Activated naive CD8-positive, alpha-beta T cell treated with anti-CD3 and anti-CD28 coated beads for 36 hours (primary cell): ENCODE results near the gene ERI3. TPM values are rescaled to one million over a fixed set of nuclear protein-coding genes. Genes with fewer than 3 reads are reported as not detected.
"Not testable (repeated sequence)": the region's sequence is repeated elsewhere in the genome, so short reads cannot be mapped to it uniquely, and the experiment has no call there.

Experiments
- DNase-seq: peaks from one replicate; pipeline ENCODE4 v3.0.0; 2021
- H3K27ac Mint-ChIP-seq: one replicate; pipeline ENCODE4 v1.8.0; 2022; ENCODE audit warnings: mild to moderate bottlenecking, moderate library complexity, mixed read lengths
- H3K27me3 Mint-ChIP-seq: one replicate; pipeline ENCODE4 v1.8.0; 2022; ENCODE audit warnings: mild to moderate bottlenecking, mixed read lengths
- H3K36me3 Mint-ChIP-seq: one replicate; pipeline ENCODE4 v1.8.0; 2021; ENCODE audit warnings: mild to moderate bottlenecking, mixed read lengths
- H3K4me1 Mint-ChIP-seq: one replicate; pipeline ENCODE4 v1.8.0; 2021; ENCODE audit warnings: mixed read lengths
- H3K4me3 Mint-ChIP-seq: one replicate; pipeline ENCODE4 v1.8.0; 2022; ENCODE audit warnings: mild to moderate bottlenecking, moderate library complexity, mixed read lengths
- H3K9me3 Mint-ChIP-seq: one replicate; pipeline ENCODE4 v1.8.0; 2022; ENCODE audit warnings: mixed read lengths
- total RNA-seq, 2 experiments: library from RNA; stranded (reverse); gene quantifications; one replicate each; pipeline ENCODE4 v1.2.3, GENCODE V29; 2021

ERI3 gene
- total RNA-seq, 2 experiments from 2014 or later = 47.3 to 48.2 TPM

GRCh38 chr1:44220001-44220751, 134.9 kb downstream of the ERI3 start:
- H3K9me3 Mint-ChIP-seq = no peaks in the 10 kb centered on the region
- H3K36me3 Mint-ChIP-seq = peaks cover 1% of the 10 kb centered on the region
- no peaks in the 10 kb centered on the region for H3K27me3 Mint-ChIP-seq
- no peak overlapping the region for H3K27ac Mint-ChIP-seq
- no peak for DNase-seq
- H3K4me1 Mint-ChIP-seq = peaks cover 14% of the 10 kb centered on the region
- no peak overlapping the region for H3K4me3 Mint-ChIP-seq

GRCh38 chr1:44219301-44219626, 135.8 kb downstream of the ERI3 start:
- Mint-ChIP-seq H3K36me3 (peaks cover 1% of the 10 kb centered on the region), H3K27ac (no peak overlapping the region), H3K27me3 (no peaks in the 10 kb centered on the region), H3K4me3 (no peak overlapping the region), H3K9me3 (no peaks in the 10 kb centered on the region), H3K4me1 (peaks cover 23% of the 10 kb centered on the region)
- DNase-seq = no peak

GRCh38 chr1:44218503-44219300, 136.4 kb downstream of the ERI3 start:
- no peak overlapping the region for H3K27ac Mint-ChIP-seq
- no peak overlapping the region for H3K4me3 Mint-ChIP-seq
- H3K9me3 Mint-ChIP-seq = no peaks in the 10 kb centered on the region

GRCh38 chr1:44217809-44218410, 137.1 kb downstream of the ERI3 start:
- Mint-ChIP-seq H3K4me3 (no peak overlapping the region), H3K4me1 (peaks cover 20% of the 10 kb centered on the region), H3K27ac (peak overlapping the region; percentile 11)

More at GRCh38 chr1:44218503-44219300, 136.4 kb downstream of the ERI3 start:
- peaks cover 25% of the 10 kb centered on the region for H3K4me1 Mint-ChIP-seq
- H3K27me3 Mint-ChIP-seq = no peaks in the 10 kb centered on the region
- peaks cover 1% of the 10 kb centered on the region for H3K36me3 Mint-ChIP-seq
- no peak for DNase-seq

GRCh38 chr1:44213222-44214112, 141.6 kb downstream of the ERI3 start, which contains the start of gene DMAP1:
Gene DMAP1, plus strand, starts transcription at chr1:44213471. Its CDS starts 283 bp downstream, at chr1:44213754.
- H3K27me3 Mint-ChIP-seq = no peaks in the 10 kb centered on the region
- peak; percentile 83 for DNase-seq
- H3K36me3 Mint-ChIP-seq = peaks cover 1% of the 10 kb centered on the region
- H3K4me3 Mint-ChIP-seq = peak within 1 kb of the TSS; percentile 94
- H3K9me3 Mint-ChIP-seq = no peaks in the 10 kb centered on the region
- H3K4me1 Mint-ChIP-seq = peaks cover 32% of the 10 kb centered on the region
- peak within 1 kb of the TSS; percentile 91 for H3K27ac Mint-ChIP-seq

More at GRCh38 chr1:44217809-44218410, 137.1 kb downstream of the ERI3 start:
- peaks cover 1% of the 10 kb centered on the region for H3K36me3 Mint-ChIP-seq
- no peaks in the 10 kb centered on the region for H3K9me3 Mint-ChIP-seq
- peak; percentile 61 for DNase-seq
- H3K27me3 Mint-ChIP-seq = no peaks in the 10 kb centered on the region

GRCh38 chr1:44212355-44213221, 142.5 kb downstream of the ERI3 start:
- peaks cover 32% of the 10 kb centered on the region for H3K4me1 Mint-ChIP-seq
- H3K36me3 Mint-ChIP-seq = no peaks in the 10 kb centered on the region
- peak overlapping the region; percentile 91 for H3K27ac Mint-ChIP-seq
- DNase-seq = peak; percentile 42
- H3K27me3 Mint-ChIP-seq = no peaks in the 10 kb centered on the region
- peak overlapping the region; percentile 94 for H3K4me3 Mint-ChIP-seq
- no peaks in the 10 kb centered on the region for H3K9me3 Mint-ChIP-seq

- Mint-ChIP-seq H3K4me1 (peaks cover 32% of the 10 kb centered on the region), H3K4me3 (no peak overlapping the region), H3K9me3 (no peaks in the 10 kb centered on the region), H3K27me3 (no peaks in the 10 kb centered on the region), H3K27ac (no peak overlapping the region), H3K36me3 (no peaks in the 10 kb centered on the region)
- no peak for DNase-seq
These were observed 144.5 kb downstream of the ERI3 start for GRCh38 chr1:44210595-44210994.

GRCh38 chr1:44208226-44208625, 146.8 kb downstream of the ERI3 start:
- H3K36me3 Mint-ChIP-seq = no peaks in the 10 kb centered on the region
- H3K4me1 Mint-ChIP-seq = peaks cover 14% of the 10 kb centered on the region
- no peak overlapping the region for H3K4me3 Mint-ChIP-seq

GRCh38 chr1:44206545-44206944, 148.5 kb downstream of the ERI3 start:
- DNase-seq = not testable (repeated sequence)

More at GRCh38 chr1:44208226-44208625, 146.8 kb downstream of the ERI3 start:
- H3K27me3 Mint-ChIP-seq = no peaks in the 10 kb centered on the region
- no peak for DNase-seq
- H3K9me3 Mint-ChIP-seq = no peaks in the 10 kb centered on the region
- H3K27ac Mint-ChIP-seq = no peak overlapping the region

GRCh38 chr1:44200336-44200735, 154.7 kb downstream of the ERI3 start:
- Mint-ChIP-seq H3K9me3 (no peaks in the 10 kb centered on the region), H3K4me3 (no peak overlapping the region), H3K27ac (no peak overlapping the region), H3K27me3 (no peaks in the 10 kb centered on the region), H3K4me1 (no peaks in the 10 kb centered on the region), H3K36me3 (no peaks in the 10 kb centered on the region)
- no peak for DNase-seq

More at GRCh38 chr1:44206545-44206944, 148.5 kb downstream of the ERI3 start:
- not testable (repeated sequence) for H3K4me3 Mint-ChIP-seq, H3K36me3 Mint-ChIP-seq, H3K27ac Mint-ChIP-seq, H3K9me3 Mint-ChIP-seq, H3K4me1 Mint-ChIP-seq, H3K27me3 Mint-ChIP-seq

- peaks cover 11% of the 10 kb centered on the region for H3K27me3 Mint-ChIP-seq
- H3K4me3 Mint-ChIP-seq = no peak overlapping the region
- peaks cover 6% of the 10 kb centered on the region for H3K9me3 Mint-ChIP-seq
- no peak overlapping the region for H3K27ac Mint-ChIP-seq
- no peaks in the 10 kb centered on the region for H3K4me1 Mint-ChIP-seq
- no peaks in the 10 kb centered on the region for H3K36me3 Mint-ChIP-seq
- no peak for DNase-seq
These were observed 180.4 kb downstream of the ERI3 start for GRCh38 chr1:44174630-44175029.
